HG03103 (cell line): ENCODE measurements around the gene CD72.
"Not testable (repeated sequence)": the region's sequence is repeated elsewhere in the genome, so short reads cannot be mapped to it uniquely, and the experiment has no call there.

Experiments used
- ATAC-seq: cut with Tn5 transposase; IDR thresholded peaks from one replicate; pipeline ENCODE4 v1.9.1; 2021; ENCODE audit warnings: low read depth; ENCODE audit not compliant: unreplicated experiment

The CD72 gene

DNA sequence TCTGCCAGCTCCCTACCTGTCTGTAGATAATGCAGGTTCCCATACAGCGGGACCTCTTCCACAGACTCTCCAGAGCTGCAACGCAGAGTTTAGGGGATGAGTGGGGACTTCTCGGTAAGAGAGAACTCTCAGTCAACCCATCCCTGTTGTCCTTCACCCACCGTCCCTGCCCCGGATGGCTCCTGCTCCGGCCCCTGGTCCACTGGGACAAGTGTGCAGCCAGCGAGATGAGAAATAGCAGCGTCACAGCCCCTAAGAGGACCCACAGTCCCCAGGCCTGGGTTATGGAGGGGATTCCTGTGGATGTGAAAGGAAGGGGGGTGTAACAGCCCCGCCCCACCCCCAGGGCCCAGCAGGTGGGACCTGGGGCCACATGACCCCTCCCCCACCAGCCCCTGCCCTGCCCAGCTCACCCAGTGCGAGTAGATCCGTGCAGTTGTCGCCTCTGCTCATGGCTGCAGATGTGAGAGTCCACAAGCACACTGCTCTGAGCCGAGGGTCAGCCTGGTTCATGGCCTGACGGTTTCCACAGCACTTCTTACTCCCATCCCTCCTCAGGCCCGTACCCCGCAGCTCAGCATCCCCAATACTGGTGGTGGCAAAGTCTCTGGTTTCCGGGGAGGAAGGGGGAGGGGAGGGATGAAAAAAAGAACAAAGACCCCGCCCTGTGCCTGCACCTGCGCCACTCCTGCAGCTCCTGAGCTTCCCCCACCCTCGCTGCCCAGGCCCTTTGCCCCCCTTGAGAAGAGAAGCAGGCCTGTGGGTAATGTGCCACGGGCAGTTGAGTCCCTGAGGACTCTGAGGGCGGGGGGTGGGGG is 32.3 kb upstream of the CD72 start, which contains the start of gene SIT1:
TSS of gene SIT1 (minus strand) at position 591 of the 818 bp plus-strand sequence. CDS start at position 513, 78 bp downstream.
- ATAC-seq = no peak

DNA sequence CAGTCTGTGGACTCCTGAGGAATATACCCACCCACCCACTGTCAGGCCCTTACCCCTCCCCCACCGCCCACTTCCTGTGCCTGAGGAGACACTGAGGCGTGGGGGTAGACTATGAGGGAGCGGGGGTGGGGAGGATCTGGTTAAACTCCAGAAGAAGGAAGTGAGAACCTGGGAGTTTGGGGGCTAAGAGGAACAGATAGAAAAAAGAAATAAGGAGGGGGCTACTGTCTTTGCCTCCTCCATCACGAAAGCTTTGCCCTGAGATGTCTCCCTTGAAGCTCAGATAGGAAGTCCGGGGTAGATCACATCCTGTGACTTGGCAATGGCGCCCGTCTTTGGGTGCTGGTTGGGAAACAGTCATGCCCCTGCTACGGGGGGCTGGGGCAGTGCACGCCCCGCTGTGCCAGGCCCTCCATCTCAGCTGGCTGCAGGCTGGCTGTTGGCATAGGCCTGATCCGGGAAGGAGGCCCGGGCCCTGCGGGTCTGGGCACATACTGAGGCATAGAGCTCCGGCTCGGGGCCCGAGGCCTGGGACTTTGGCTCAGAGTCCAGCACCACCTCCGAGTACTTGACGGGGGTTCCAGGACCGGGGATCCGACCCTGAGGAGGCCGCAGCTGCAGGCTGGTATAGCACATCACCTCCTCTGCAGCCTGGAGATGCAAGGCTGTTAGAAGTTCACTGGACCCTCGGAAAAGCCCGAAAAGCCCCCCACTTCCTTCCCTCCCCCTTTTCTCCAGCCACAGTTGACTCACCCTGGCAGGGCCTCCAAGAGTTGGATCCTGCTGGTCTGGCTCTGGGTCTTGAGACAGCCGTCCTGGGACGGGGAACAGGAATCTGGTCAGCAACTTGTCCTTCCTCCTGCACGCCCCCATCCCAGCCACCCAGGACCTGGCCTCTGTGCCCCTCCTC is 31.5 kb upstream of the CD72 start:
- no peak for ATAC-seq

DNA sequence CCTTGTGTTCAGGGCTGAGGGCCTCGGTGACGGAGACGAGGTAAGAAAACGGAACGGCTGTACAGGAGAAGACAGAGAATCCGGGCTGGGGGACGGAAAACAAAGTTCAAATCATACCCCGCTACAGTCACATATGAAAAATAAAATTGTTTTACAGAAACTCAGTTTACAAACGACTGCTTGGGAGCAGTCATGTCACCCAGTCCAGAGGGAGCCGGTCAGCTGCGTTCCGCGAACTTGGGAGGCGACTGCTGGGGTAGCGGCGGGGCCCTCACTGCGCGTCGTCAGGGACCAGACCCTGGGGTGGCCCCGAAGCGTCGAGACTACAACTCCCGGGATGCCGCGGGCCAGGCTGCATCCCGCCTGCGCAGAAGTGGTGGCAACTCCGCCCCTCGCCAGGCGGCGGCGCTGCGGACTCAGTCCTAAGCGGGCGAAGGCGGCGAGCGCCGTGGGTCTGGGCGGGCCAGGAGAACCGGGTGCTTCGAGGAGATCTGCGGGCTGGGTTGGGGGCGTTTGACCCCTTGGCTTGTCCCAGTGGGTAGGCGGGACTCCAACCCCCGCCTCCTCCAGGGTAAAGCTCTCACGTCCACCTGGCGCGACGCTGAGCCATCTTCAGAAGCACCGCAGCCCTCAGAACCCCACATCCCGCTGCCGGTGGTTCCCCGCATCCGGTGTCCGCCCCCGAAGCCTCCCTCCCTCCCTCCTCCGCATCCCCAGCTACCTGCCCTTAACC is 28.5 kb upstream of the CD72 start:
- ATAC-seq = peak; percentile 65

DNA sequence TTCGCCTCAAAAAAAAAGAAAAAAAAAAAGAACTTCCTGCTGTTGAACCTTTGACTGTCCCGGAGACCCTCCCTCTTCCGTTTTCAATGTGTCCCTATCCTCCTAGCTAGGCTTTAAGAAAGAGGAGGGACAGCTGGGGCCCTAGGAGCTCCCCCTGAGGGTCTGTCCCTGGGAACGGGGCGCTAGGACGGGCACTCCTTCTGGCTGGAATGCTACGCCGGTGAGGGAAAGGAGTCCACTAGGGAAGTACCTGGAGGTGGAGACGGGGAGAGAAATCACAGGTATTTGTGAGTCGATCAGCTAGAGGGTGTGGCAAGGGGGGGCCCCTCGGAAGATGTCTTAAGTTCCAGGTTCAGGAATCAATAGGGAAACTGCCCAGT is 27.9 kb upstream of the CD72 start:
- no peak for ATAC-seq

DNA sequence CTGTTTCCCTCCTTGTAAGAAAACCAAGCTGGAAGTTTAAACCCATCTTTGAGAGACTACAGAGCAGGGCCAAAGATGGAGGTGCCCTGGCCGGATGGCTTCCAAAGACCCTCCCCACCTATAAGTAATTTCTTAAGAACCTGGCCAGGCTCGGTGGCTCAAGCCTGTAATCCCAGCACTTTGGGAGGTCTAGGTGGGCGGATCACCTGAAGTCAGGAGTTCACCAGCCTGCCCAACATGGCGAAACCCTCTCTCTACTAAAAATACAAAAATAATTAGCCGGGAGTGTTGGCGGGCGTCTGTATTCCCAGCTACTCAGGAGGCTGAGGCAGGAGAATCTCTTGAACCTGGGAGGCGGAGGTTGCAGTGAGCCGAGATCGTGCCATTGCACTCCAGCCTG is 27.5 kb upstream of the CD72 start:
- ATAC-seq = not testable (repeated sequence)

DNA sequence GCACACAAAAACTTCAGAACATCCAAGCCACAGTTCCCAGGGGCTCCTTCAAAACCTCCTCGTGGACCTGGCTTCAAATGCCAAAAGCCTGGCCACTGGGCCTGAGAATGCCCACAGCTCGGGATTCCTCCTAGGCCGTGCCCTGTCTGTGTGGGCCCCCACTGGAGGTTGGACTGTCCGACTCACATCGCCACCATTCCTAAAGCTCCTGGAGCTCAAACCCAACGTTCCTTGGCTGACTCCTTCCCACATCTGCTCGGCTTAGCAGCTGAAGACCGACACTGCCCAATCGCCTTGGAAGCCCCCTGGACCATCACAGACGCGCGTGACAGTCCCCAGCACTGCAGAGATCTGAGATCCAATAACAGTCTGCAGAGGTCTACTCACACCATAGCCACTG is 24.8 kb upstream of the CD72 start:
- ATAC-seq = no peak

- ATAC-seq = not testable (repeated sequence)
These were observed 23.3 kb upstream of the CD72 start for GRCh38 chr9:35641478-35641877.

DNA sequence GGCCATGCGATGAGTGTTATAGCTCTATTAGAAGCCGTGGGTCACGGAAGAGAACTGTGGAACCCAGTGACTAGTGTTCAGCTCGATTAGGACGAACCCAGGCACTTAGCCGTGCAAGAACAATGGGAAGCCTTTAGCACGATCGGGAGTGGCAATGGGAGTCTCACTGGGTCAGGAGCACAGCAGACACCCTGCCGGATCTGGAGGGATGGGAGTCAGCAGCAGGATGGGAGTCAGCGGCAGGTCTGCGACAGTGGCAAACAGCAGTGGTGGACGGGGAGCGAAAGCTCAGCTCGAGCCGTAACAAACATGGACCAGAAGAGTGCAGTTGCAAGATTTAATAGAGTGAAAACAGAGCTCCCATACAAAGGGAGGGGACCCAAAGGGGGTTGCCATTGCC is 22.2 kb upstream of the CD72 start:
- not testable (repeated sequence) for ATAC-seq

- no peak for ATAC-seq
These were observed 21.4 kb upstream of the CD72 start for GRCh38 chr9:35639631-35640030.

- not testable (repeated sequence) for ATAC-seq
These were observed 21.0 kb upstream of the CD72 start for GRCh38 chr9:35639225-35639624.

DNA sequence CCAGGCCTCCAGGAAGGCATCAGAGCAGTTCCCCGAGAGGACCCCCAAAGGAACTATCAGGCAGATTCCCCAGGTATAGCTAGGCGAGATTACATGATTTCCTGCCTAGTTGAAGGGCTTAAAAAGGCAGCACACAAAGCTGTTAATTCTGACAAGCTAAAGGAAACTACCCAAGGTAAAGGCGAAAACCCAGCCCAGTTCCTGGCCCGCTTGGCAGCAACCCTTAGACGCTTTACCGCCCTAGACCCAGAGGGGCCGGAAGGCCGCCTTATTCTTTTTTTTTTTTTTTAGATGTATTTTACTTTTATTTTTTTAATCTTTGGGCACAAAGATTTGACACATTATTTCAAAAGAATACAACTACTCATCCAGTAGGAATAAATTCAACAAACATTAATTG is 20.5 kb upstream of the CD72 start:
- ATAC-seq = not testable (repeated sequence)

- not testable (repeated sequence) for ATAC-seq
These were observed 19.3 kb upstream of the CD72 start for GRCh38 chr9:35637427-35637955.

DNA sequence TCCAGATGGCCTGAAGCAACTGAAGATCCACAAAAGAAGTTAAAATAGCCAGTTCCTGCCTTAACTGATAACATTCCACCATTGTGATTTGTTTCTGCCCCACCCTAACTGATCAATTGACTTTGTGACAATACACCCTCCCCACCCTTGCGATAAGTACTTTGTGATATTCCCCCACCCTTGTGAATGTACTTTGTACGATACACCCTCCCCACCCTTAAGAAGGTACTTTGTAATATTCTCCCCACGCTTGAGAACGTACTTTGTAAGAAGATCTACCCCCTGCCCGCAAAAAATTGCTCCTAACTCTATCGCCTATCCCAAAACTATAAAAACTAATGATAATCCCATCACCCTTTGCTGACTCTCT is 18.6 kb upstream of the CD72 start:
- not testable (repeated sequence) for ATAC-seq

- ATAC-seq = no peak
These were observed 18.1 kb upstream of the CD72 start for GRCh38 chr9:35636135-35636876.

DNA sequence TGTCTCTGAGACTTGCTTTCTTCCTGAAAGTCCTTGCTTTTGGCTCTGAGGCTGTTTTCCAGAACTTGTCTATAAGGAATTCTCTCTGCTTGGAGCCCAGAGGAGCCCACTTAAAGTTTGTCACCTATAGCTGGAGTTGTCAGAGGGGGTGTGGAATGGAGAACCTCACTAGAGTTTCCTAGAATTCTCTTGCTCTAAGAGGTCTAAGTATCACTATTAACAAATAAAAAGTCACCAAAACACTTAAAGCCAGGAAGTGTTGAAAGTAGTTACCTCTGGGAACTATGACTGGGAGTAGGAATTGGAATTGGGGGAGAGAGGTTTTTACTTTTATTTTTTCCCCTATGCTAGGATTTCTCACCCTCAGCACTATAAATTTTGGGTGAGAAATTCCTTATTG is 17.5 kb upstream of the CD72 start:
- ATAC-seq = no peak

- ATAC-seq = no peak
These were observed 11.4 kb upstream of the CD72 start for GRCh38 chr9:35629597-35629996.

DNA sequence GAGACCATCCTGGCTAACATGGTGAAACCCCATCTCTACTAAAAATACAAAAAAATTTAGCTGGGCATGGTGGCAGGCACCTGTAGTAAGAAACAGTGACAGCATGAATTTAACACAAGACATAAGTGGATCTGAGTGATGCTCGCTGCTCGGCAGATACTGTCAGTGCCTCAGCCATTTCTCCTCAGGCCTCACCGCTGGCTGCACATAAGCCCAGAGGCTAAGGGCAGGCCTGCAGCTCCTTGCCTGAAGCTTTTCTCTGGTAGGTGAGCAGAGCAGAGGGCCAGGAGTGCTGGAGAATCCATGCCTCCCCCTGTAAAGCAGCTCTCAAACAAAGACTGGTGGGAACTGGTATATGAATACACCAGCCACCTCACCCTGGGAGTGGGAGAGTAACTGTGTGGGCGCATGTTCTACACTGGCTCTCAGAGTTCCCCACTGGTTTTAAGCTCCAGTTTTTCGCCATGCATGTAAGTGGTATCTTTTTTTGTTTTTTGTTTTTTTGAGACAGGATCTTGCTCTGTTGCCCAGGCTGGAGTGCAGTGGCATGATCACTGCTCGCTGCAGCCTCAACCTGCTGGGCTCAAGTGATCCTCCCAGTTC is 10.3 kb upstream of the CD72 start:
- no peak for ATAC-seq

GRCh38 chr9:35627575-35627974 is 9.4 kb upstream of the CD72 start:
- ATAC-seq = no peak

GRCh38 chr9:35619800-35620158 is 1.6 kb upstream of the CD72 start:
- ATAC-seq = no peak
